ENCODE results near the gene HBA2.

GRCh38 chr16:146646-147045 is 26.0 kb upstream of the HBA2 start:
- no peak for TF ChIP-seq POLR2A (IDR thresholded peaks at IDR 0.05; ENCODE audit: low read depth, low read length)
- TF ChIP-seq POLR2AphosphoS5 (IDR thresholded peaks at IDR 0.05; ENCODE audit: low read depth, low read length), result no peak
- no peak for TF ChIP-seq TAF1 (IDR thresholded peaks at IDR 0.05; ENCODE audit: low read depth, low read length)
- TF ChIP-seq POU2F2 (IDR thresholded peaks at IDR 0.05; ENCODE audit: low read depth, low read length), result no peak
- no peak for TF ChIP-seq SPI1 (IDR thresholded peaks at IDR 0.05; ENCODE audit: low read depth, low read length)
